Measurements from ENCODE around the gene EHBP1. TPM values are rescaled to one million over a fixed set of nuclear protein-coding genes. Genes with fewer than 3 reads are reported as not detected.
A peak's percentile ranks its signal among the peaks of the same experiment; 100 is the strongest.

Gene EHBP1
- total and polyA plus RNA-seq, 2 donors (not counting 1 experiment from before 2014, with no cell fraction given), result 129 to 191 TPM

DNA sequence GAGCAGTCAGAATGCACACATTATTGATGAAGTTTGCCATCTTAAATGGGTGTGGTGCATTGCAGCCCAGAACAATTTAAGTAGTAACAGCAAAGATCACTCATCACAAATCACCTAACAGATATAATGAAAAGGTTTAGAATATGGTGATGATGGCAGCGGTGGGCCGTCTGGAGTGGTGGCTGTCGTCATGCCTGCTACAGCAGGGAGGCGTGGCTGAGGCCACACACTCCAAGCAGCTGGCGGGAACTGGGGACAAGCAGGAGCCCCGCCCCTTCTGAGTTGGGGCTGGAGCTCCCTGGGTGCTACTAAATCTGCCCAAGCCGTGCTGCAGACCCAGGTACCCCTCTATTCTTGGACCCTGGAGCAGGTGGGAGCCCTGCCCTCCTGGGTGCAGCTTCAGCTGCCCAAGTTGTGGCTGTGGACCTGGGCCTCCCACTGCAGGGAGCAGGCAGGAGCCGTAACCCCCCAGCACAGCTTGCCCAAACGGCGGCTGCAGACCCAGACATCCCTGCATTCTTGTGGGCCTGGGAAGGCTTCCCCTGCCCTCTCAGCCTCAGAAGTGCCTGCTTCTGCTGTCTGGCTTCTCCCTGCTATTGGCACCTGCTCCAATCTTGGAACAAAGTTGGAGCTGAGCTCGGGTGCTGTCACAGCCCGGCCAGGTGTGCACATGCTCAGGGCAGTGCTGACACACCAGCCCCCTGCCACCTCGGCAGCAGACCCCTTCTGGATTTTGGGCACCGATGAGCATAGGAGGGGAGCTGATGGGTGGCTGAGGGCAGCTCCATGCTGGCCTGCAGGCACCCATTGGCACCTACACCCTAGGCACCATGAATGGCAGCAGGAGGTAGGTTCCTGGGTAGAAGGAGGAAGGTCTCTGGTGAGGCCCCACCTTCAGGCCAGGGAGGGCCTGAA is 149.3 kb downstream of the EHBP1 start:
- no peaks in the 10 kb centered on the region for H3K9me3 ChIP-seq (ENCODE audit: control insufficient read depth, insufficient read depth, low read depth, low read length)
- no peak overlapping the region for H2AFZ ChIP-seq (ENCODE audit: low read length)
- H3K9ac ChIP-seq (ENCODE audit: insufficient read depth, low read length), result no peak overlapping the region
- H4K20me1 ChIP-seq (ENCODE audit: control insufficient read depth, extremely low read depth, insufficient read depth, low read length), result no peaks in the 10 kb centered on the region
- no peak overlapping the region for H3K4me3 ChIP-seq (replicated peaks in 1 of 4; ENCODE audit: control extremely low read depth in 1 of 4, insufficient read depth in 1 of 4, low read depth in 3 of 4, low read length in 4 of 4)
- DNase-seq (ENCODE audit: low read depth in 2 of 2), result no peak
- H3K79me2 ChIP-seq (ENCODE audit: control insufficient read depth, insufficient read depth, low read length), result no peaks in the 10 kb centered on the region
- no peaks in the 10 kb centered on the region for H3K27me3 ChIP-seq (ENCODE audit: control insufficient read depth, insufficient read depth, low read length)
- peaks cover 9% of the 10 kb centered on the region for H3K36me3 ChIP-seq (ENCODE audit: control insufficient read depth, insufficient read depth, low read length)
- H3K27ac ChIP-seq (ENCODE audit: insufficient read depth, low read length), result no peak overlapping the region
- no peaks in the 10 kb centered on the region for H3K4me1 ChIP-seq (ENCODE audit: control insufficient read depth, extremely low read depth, insufficient read depth, low read length)
- H3K4me2 ChIP-seq (ENCODE audit: extremely low read depth, insufficient read depth, low read length), result no peak overlapping the region
- TF ChIP-seq, protein P1, sequence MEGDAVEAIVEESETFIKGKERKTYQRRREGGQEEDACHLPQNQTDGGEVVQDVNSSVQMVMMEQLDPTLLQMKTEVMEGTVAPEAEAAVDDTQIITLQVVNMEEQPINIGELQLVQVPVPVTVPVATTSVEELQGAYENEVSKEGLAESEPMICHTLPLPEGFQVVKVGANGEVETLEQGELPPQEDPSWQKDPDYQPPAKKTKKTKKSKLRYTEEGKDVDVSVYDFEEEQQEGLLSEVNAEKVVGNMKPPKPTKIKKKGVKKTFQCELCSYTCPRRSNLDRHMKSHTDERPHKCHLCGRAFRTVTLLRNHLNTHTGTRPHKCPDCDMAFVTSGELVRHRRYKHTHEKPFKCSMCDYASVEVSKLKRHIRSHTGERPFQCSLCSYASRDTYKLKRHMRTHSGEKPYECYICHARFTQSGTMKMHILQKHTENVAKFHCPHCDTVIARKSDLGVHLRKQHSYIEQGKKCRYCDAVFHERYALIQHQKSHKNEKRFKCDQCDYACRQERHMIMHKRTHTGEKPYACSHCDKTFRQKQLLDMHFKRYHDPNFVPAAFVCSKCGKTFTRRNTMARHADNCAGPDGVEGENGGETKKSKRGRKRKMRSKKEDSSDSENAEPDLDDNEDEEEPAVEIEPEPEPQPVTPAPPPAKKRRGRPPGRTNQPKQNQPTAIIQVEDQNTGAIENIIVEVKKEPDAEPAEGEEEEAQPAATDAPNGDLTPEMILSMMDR (conservative IDR thresholded peaks at IDR 0.05 in 1 of 2, IDR thresholded peaks at IDR 0.05 in 1 of 2; ENCODE audit: low read depth in 1 of 2, low read length in 2 of 2), result no peak
- no peak for TF ChIP-seq EZH2 (IDR thresholded peaks at IDR 0.05; ENCODE audit: low read length, missing control alignments)

DNA sequence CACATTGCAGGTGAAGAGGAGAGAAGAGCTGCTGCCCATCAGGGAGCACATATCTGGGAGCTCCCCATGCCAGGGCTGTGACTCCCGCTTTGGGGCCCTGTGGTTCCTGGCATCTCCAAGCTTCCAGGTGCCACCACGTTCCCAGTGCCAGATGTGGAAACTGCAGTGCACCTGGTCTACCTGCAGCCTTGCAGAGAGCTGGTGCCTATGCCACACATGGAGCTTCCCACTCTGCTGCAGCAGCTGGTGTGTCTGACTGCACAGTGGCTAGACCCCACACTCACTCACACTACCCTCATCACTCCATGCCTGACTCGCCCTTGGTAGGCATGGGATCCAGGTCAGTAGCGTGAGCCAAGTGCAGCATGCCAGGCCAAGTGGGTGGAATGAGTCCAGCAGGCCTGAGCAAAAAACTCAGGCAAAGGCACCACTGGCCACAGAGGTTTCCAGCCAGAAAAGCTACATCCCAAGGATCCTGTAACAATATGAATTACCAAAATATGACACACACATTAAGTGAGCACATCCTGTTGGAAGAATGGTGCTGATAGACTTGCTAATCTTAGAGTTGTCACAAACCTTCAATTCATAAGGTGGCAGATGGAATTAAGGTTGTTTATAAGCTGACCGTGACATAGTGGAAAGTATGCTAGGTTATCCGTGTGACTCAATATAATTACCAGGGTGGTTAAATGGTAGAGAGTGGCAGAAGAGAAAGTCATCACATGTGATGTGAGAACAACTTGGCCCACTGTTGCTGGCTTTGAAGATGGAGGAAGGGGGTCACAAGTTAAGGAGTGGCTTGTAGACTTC is 150.9 kb downstream of the EHBP1 start:
- Histone ChIP-seq H3K27me3 (ENCODE audit: control insufficient read depth, insufficient read depth, low read length) (no peaks in the 10 kb centered on the region), H4K20me1 (ENCODE audit: control insufficient read depth, extremely low read depth, insufficient read depth, low read length) (no peaks in the 10 kb centered on the region), H2AFZ (ENCODE audit: low read length) (no peak overlapping the region), H3K4me2 (ENCODE audit: extremely low read depth, insufficient read depth, low read length) (no peak overlapping the region), H3K9me3 (ENCODE audit: control insufficient read depth, insufficient read depth, low read depth, low read length) (no peaks in the 10 kb centered on the region), H3K36me3 (ENCODE audit: control insufficient read depth, insufficient read depth, low read length) (peaks cover 9% of the 10 kb centered on the region), H3K4me1 (ENCODE audit: control insufficient read depth, extremely low read depth, insufficient read depth, low read length) (no peaks in the 10 kb centered on the region), H3K79me2 (ENCODE audit: control insufficient read depth, insufficient read depth, low read length) (no peaks in the 10 kb centered on the region), H3K27ac (ENCODE audit: insufficient read depth, low read length) (no peak overlapping the region), H3K9ac (ENCODE audit: insufficient read depth, low read length) (no peak overlapping the region), H3K4me3 (replicated peaks in 1 of 4; ENCODE audit: control extremely low read depth in 1 of 4, insufficient read depth in 1 of 4, low read depth in 3 of 4, low read length in 4 of 4) (no peak overlapping the region)
- TF ChIP-seq EZH2 (IDR thresholded peaks at IDR 0.05; ENCODE audit: low read length, missing control alignments), result no peak
- TF ChIP-seq, protein P1 (conservative IDR thresholded peaks at IDR 0.05 in 1 of 2, IDR thresholded peaks at IDR 0.05 in 1 of 2; ENCODE audit: low read depth in 1 of 2, low read length in 2 of 2), result no peak
- peak in 1 of 2 donors; percentile 2 for DNase-seq (ENCODE audit: low read depth in 2 of 2)

All from fibroblast of lung (primary cell).